Immature natural killer cell (primary cell): ENCODE results near the gene ATXN3L. TPM values are rescaled to one million over a fixed set of nuclear protein-coding genes. Genes with fewer than 3 reads are reported as not detected.

ENCODE experiments used
- DNase-seq, 3 donors: peaks; one replicate each; pipeline ENCODE4 v3.0.0; 2022; ENCODE audit warnings: mixed read lengths in 1 of 3
- H3K27ac Mint-ChIP-seq, 6 donors: one replicate each; pipeline ENCODE4 v1.8.0; 2020; ENCODE audit warnings: mixed read lengths in 6 of 6, mild to moderate bottlenecking in 5 of 6, inconsistent platforms in 4 of 6, moderate library complexity in 3 of 6
- H3K27me3 Mint-ChIP-seq, 3 donors: one replicate each; pipeline ENCODE4 v1.8.0; 2020 to 2021; ENCODE audit warnings: low read depth in 3 of 3, mild to moderate bottlenecking in 3 of 3, mixed read lengths in 3 of 3, moderate library complexity in 3 of 3, inconsistent platforms in 1 of 3
- H3K36me3 Mint-ChIP-seq, 3 donors: one replicate each; pipeline ENCODE4 v1.8.0; 2020; ENCODE audit warnings: mixed read lengths in 3 of 3, inconsistent platforms in 2 of 3, mild to moderate bottlenecking in 2 of 3
- H3K4me1 Mint-ChIP-seq, 2 donors: one replicate each; pipeline ENCODE4 v1.8.0; 2020; ENCODE audit warnings: inconsistent platforms in 2 of 2, mild to moderate bottlenecking in 2 of 2, mixed read lengths in 2 of 2, moderate library complexity in 1 of 2
- H3K4me3 Mint-ChIP-seq, 5 donors: one replicate each; pipeline ENCODE4 v1.8.0; 2020; ENCODE audit warnings: mild to moderate bottlenecking in 5 of 5, mixed read lengths in 5 of 5, inconsistent platforms in 3 of 5, moderate library complexity in 3 of 5
- H3K9me3 Mint-ChIP-seq, 6 donors: one replicate each; pipeline ENCODE4 v1.8.0; 2020; ENCODE audit warnings: mild to moderate bottlenecking in 6 of 6, mixed read lengths in 6 of 6, inconsistent platforms in 4 of 6, moderate library complexity in 3 of 6
- polyA plus RNA-seq, 3 donors: library from polyadenylated mRNA; unstranded; fragments of 300-500 nt; fragmentation: Illumina TruSeq; gene quantifications; one replicate each; pipeline ENCODE4 v1.2.3, GENCODE V29; 2021

ATXN3L gene
- polyA plus RNA-seq, 3 donors from 2014 or later, result not detected

- no peak overlapping the region for H3K27ac Mint-ChIP-seq
- no peaks in the 10 kb centered on the region for H3K4me1 Mint-ChIP-seq
- H3K36me3 Mint-ChIP-seq, result no peaks in the 10 kb centered on the region
- no peak for DNase-seq
- H3K9me3 Mint-ChIP-seq, result peaks cover 0 to 2% (median 0%) of the 10 kb centered on the region in 6 donors
- no peak overlapping the region for H3K4me3 Mint-ChIP-seq
- peaks cover 0 to 9% (median 6%) of the 10 kb centered on the region in 3 donors for H3K27me3 Mint-ChIP-seq
Observed at GRCh38 chrX:13290891-13291614, 28.8 kb downstream of the ATXN3L start.

GRCh38 chrX:13288671-13289070 is 31.2 kb downstream of the ATXN3L start:
- Mint-ChIP-seq H3K4me1 (no peaks in the 10 kb centered on the region), H3K4me3 (no peak overlapping the region), H3K36me3 (no peaks in the 10 kb centered on the region), H3K9me3 (peaks cover 0 to 2% (median 0%) of the 10 kb centered on the region in 6 donors), H3K27ac (no peak overlapping the region), H3K27me3 (peaks cover 0 to 7% (median 4%) of the 10 kb centered on the region in 3 donors)
- DNase-seq, result no peak

GRCh38 chrX:13287816-13288215 is 32.0 kb downstream of the ATXN3L start:
- Mint-ChIP-seq H3K36me3 (no peaks in the 10 kb centered on the region), H3K27me3 (peaks cover 0 to 7% (median 2%) of the 10 kb centered on the region in 3 donors), H3K4me1 (no peaks in the 10 kb centered on the region), H3K27ac (no peak overlapping the region), H3K9me3 (peaks cover 0 to 2% (median 0%) of the 10 kb centered on the region in 6 donors), H3K4me3 (no peak overlapping the region)
- no peak for DNase-seq

- no peaks in the 10 kb centered on the region for H3K4me1 Mint-ChIP-seq
- H3K36me3 Mint-ChIP-seq, result no peaks in the 10 kb centered on the region
- DNase-seq, result no peak
- no peak overlapping the region for H3K4me3 Mint-ChIP-seq
- H3K9me3 Mint-ChIP-seq, result peaks cover 0 to 2% (median 0%) of the 10 kb centered on the region in 6 donors
- H3K27ac Mint-ChIP-seq, result no peak overlapping the region
- H3K27me3 Mint-ChIP-seq, result peaks cover 0 to 6% (median 6%) of the 10 kb centered on the region in 3 donors
Observed at GRCh38 chrX:13285693-13286092, 34.2 kb downstream of the ATXN3L start.

GRCh38 chrX:13285229-13285628 is 34.6 kb downstream of the ATXN3L start:
- H3K4me3 Mint-ChIP-seq, result no peak overlapping the region

GRCh38 chrX:13284570-13284969 is 35.3 kb downstream of the ATXN3L start:
- Mint-ChIP-seq H3K27ac (no peak overlapping the region), H3K9me3 (peaks cover 0 to 2% (median 0%) of the 10 kb centered on the region in 6 donors), H3K4me3 (no peak overlapping the region), H3K27me3 (peaks cover 0 to 8% (median 6%) of the 10 kb centered on the region in 3 donors), H3K36me3 (no peaks in the 10 kb centered on the region), H3K4me1 (no peaks in the 10 kb centered on the region)
- no peak for DNase-seq

More at GRCh38 chrX:13285229-13285628, 34.6 kb downstream of the ATXN3L start:
- Mint-ChIP-seq H3K27ac (no peak overlapping the region), H3K27me3 (peaks cover 0 to 8% (median 7%) of the 10 kb centered on the region in 3 donors), H3K4me1 (no peaks in the 10 kb centered on the region), H3K9me3 (peaks cover 0 to 2% (median 0%) of the 10 kb centered on the region in 6 donors), H3K36me3 (no peaks in the 10 kb centered on the region)
- no peak for DNase-seq

GRCh38 chrX:13283950-13284546 is 35.8 kb downstream of the ATXN3L start:
- peaks cover 0 to 2% of the 10 kb centered on the region in 2 donors for H3K4me1 Mint-ChIP-seq
- H3K27ac Mint-ChIP-seq, result no peak overlapping the region
- H3K36me3 Mint-ChIP-seq, result no peaks in the 10 kb centered on the region
- peaks cover 0 to 2% (median 0%) of the 10 kb centered on the region in 6 donors for H3K9me3 Mint-ChIP-seq
- DNase-seq, result no peak
- H3K4me3 Mint-ChIP-seq, result no peak overlapping the region
- peaks cover 0 to 6% (median 6%) of the 10 kb centered on the region in 3 donors for H3K27me3 Mint-ChIP-seq

- Mint-ChIP-seq H3K4me3 (no peak overlapping the region), H3K9me3 (peaks cover 0 to 2% (median 0%) of the 10 kb centered on the region in 6 donors), H3K36me3 (no peaks in the 10 kb centered on the region), H3K27me3 (peaks cover 2 to 6% (median 4%) of the 10 kb centered on the region in 3 donors), H3K4me1 (peaks cover 0 to 4% of the 10 kb centered on the region in 2 donors), H3K27ac (no peak overlapping the region)
- no peak for DNase-seq
Observed at GRCh38 chrX:13283512-13283911, 36.3 kb downstream of the ATXN3L start.

- H3K4me3 Mint-ChIP-seq, result no peak overlapping the region
- H3K4me1 Mint-ChIP-seq, result peaks cover 0 to 4% of the 10 kb centered on the region in 2 donors
- peaks cover 2 to 6% (median 2%) of the 10 kb centered on the region in 3 donors for H3K27me3 Mint-ChIP-seq
- H3K36me3 Mint-ChIP-seq, result no peaks in the 10 kb centered on the region
- no peaks in the 10 kb centered on the region for H3K9me3 Mint-ChIP-seq
- no peak overlapping the region for H3K27ac Mint-ChIP-seq
- DNase-seq, result no peak
Observed at GRCh38 chrX:13281289-13281688, 38.6 kb downstream of the ATXN3L start.

GRCh38 chrX:13279279-13280018 is 40.4 kb downstream of the ATXN3L start:
- Mint-ChIP-seq H3K27me3 (peaks cover 2 to 6% (median 2%) of the 10 kb centered on the region in 3 donors), H3K36me3 (no peaks in the 10 kb centered on the region)

GRCh38 chrX:13277539-13277938 is 42.3 kb downstream of the ATXN3L start:
- no peak overlapping the region for H3K27ac Mint-ChIP-seq
- H3K9me3 Mint-ChIP-seq, result no peaks in the 10 kb centered on the region
- peaks cover 2 to 8% (median 2%) of the 10 kb centered on the region in 3 donors for H3K27me3 Mint-ChIP-seq
- peaks cover 0 to 4% of the 10 kb centered on the region in 2 donors for H3K4me1 Mint-ChIP-seq
- H3K4me3 Mint-ChIP-seq, result no peak overlapping the region
- no peaks in the 10 kb centered on the region for H3K36me3 Mint-ChIP-seq
- no peak for DNase-seq

More at GRCh38 chrX:13279279-13280018, 40.4 kb downstream of the ATXN3L start:
- H3K9me3 Mint-ChIP-seq, result no peaks in the 10 kb centered on the region
- H3K4me3 Mint-ChIP-seq, result no peak overlapping the region
- H3K4me1 Mint-ChIP-seq, result peaks cover 0 to 4% of the 10 kb centered on the region in 2 donors
- no peak for DNase-seq
- H3K27ac Mint-ChIP-seq, result no peak overlapping the region

- H3K27ac Mint-ChIP-seq, result no peak overlapping the region
- H3K4me1 Mint-ChIP-seq, result peaks cover 0 to 4% of the 10 kb centered on the region in 2 donors
- H3K36me3 Mint-ChIP-seq, result no peaks in the 10 kb centered on the region
- no peaks in the 10 kb centered on the region for H3K9me3 Mint-ChIP-seq
- H3K27me3 Mint-ChIP-seq, result peaks cover 2 to 8% (median 2%) of the 10 kb centered on the region in 3 donors
- no peak for DNase-seq
- H3K4me3 Mint-ChIP-seq, result no peak overlapping the region
Observed at GRCh38 chrX:13276991-13277390, 42.9 kb downstream of the ATXN3L start.

- Mint-ChIP-seq H3K27me3 (peaks cover 0 to 7% (median 2%) of the 10 kb centered on the region in 3 donors), H3K4me3 (no peak overlapping the region), H3K4me1 (peaks cover 0 to 4% of the 10 kb centered on the region in 2 donors), H3K9me3 (no peaks in the 10 kb centered on the region), H3K27ac (no peak overlapping the region), H3K36me3 (no peaks in the 10 kb centered on the region)
- no peak for DNase-seq
Observed at GRCh38 chrX:13275031-13275430, 44.8 kb downstream of the ATXN3L start.

GRCh38 chrX:13272426-13272825 is 47.4 kb downstream of the ATXN3L start:
- DNase-seq, result no peak
- Mint-ChIP-seq H3K4me1 (no peaks in the 10 kb centered on the region), H3K27me3 (peaks cover 0 to 7% (median 0%) of the 10 kb centered on the region in 3 donors), H3K4me3 (no peak overlapping the region), H3K9me3 (no peaks in the 10 kb centered on the region), H3K27ac (no peak overlapping the region), H3K36me3 (no peaks in the 10 kb centered on the region)
